MM.1S (cell line): ENCODE data around the gene DHRS12.

Source experiments
- DNase-seq: peaks from one replicate; pipeline ENCODE4 v3.0.0-alpha.2; 2015
- H2AFZ ChIP-seq: fragments of 300-600 bp; sonication (generic); 2 replicates; pipeline ENCODE4 v1.6.0; 2016; ENCODE audit warnings: antibody characterized with exemption, low read length
- H3F3A ChIP-seq: fragments of 300-600 bp; sonication (generic); 2 replicates; pipeline ENCODE4 v1.6.1; 2016; ENCODE audit warnings: mild to moderate bottlenecking, antibody characterized with exemption, low read length, moderate library complexity, mixed read lengths; ENCODE audit not compliant: insufficient read depth
- H3K27ac ChIP-seq: fragments of 300-600 bp; sonication (generic); 2 replicates; pipeline ENCODE4 v1.5.1; 2016; ENCODE audit warnings: mild to moderate bottlenecking, low read length
- H3K27me3 ChIP-seq: fragments of 300-600 bp; sonication (generic); replicated peaks from 2 replicates; pipeline ENCODE4 v1.6.0; 2016; ENCODE audit warnings: low read length; ENCODE audit not compliant: insufficient read depth
- H3K36me3 ChIP-seq: fragments of 300-600 bp; sonication (generic); replicated peaks from 2 replicates; pipeline ENCODE4 v1.6.1; 2016; ENCODE audit warnings: mild to moderate bottlenecking, low read length, mixed read lengths; ENCODE audit not compliant: insufficient read depth
- H3K4me1 ChIP-seq: fragments of 300-600 bp; sonication (generic); 2 replicates; pipeline ENCODE4 v1.6.1; 2016; ENCODE audit warnings: low read length, mixed read lengths
- H3K4me2 ChIP-seq: fragments of 300-600 bp; sonication (generic); 2 replicates; pipeline ENCODE4 v1.6.0; 2016; ENCODE audit warnings: low read depth, low read length
- H3K4me3 ChIP-seq: fragments of 300-600 bp; sonication (generic); 2 replicates; pipeline ENCODE4 v1.5.1; 2016; ENCODE audit warnings: low read length, mixed read lengths
- H3K79me2 ChIP-seq: fragments of 300-600 bp; sonication (generic); 2 replicates; pipeline ENCODE4 v1.6.1; 2016; ENCODE audit warnings: mixed run types, low read length, mixed read lengths
- H3K9ac ChIP-seq: fragments of 300-600 bp; sonication (generic); 2 replicates; pipeline ENCODE4 v1.6.1; 2016; ENCODE audit warnings: low read length, mixed read lengths
- H3K9me2 ChIP-seq: fragments of 300-600 bp; sonication (generic); replicated peaks from 2 replicates; pipeline ENCODE4 v1.6.1; 2016; ENCODE audit warnings: mild to moderate bottlenecking, low read length, mixed read lengths; ENCODE audit not compliant: insufficient read depth
- H3K9me3 ChIP-seq: fragments of 300-600 bp; sonication (generic); replicated peaks from 2 replicates; pipeline ENCODE4 v1.6.1; 2016; ENCODE audit warnings: mild to moderate bottlenecking, low read length, mixed read lengths; ENCODE audit not compliant: insufficient read depth
- H4K20me1 ChIP-seq: fragments of 300-600 bp; sonication (generic); 2 replicates; pipeline ENCODE4 v1.6.1; 2016; ENCODE audit warnings: mild to moderate bottlenecking, low read length, moderate library complexity, mixed read lengths; ENCODE audit not compliant: insufficient read depth
- CTCF ChIP-seq: fragments of 300-600 bp; sonication (generic); IDR thresholded peaks from 2 replicates; pipeline ENCODE4 v1.5.1; 2016; ENCODE audit warnings: antibody characterized with exemption, low read length, mixed read lengths
- EZH2 ChIP-seq: fragments of 300-600 bp; sonication (generic); optimal IDR thresholded peaks from 2 replicates; pipeline ENCODE3; 2017; ENCODE audit warnings: low read depth, mild to moderate bottlenecking, antibody characterized with exemption, low read length, mixed read lengths
- EZH2phosphoT487 ChIP-seq: fragments of 300-600 bp; sonication (generic); IDR thresholded peaks from 2 replicates; pipeline ENCODE4 v1.6.1; 2018; ENCODE audit warnings: antibody characterized with exemption, low read length

The DHRS12 gene

GRCh38 chr13:51759240-51759639 is 44.7 kb downstream of the DHRS12 start:
- DNase-seq, result no peak
- peaks cover 6% of the 10 kb centered on the region; the same call in 1 of the 2 replicates for H3K4me1 ChIP-seq
- H3F3A ChIP-seq, result no peaks in the 10 kb centered on the region; the same call in 1 of the 2 replicates
- no peaks in the 10 kb centered on the region for H3K9me3 ChIP-seq
- no peak overlapping the region for H3K27ac ChIP-seq
- H4K20me1 ChIP-seq, result no peaks in the 10 kb centered on the region
- H3K79me2 ChIP-seq, result no peaks in the 10 kb centered on the region
- no peaks in the 10 kb centered on the region for H3K27me3 ChIP-seq
- H3K4me2 ChIP-seq, result no peak overlapping the region
- H2AFZ ChIP-seq, result no peak overlapping the region
- no peak for TF ChIP-seq EZH2
- no peak for TF ChIP-seq CTCF
- TF ChIP-seq EZH2phosphoT487, result no peak
- H3K4me3 ChIP-seq, result no peak overlapping the region
- no peaks in the 10 kb centered on the region for H3K36me3 ChIP-seq
- H3K9me2 ChIP-seq, result no peaks in the 10 kb centered on the region
- H3K9ac ChIP-seq, result no peak overlapping the region

- H3K36me3 ChIP-seq, result no peaks in the 10 kb centered on the region
- H2AFZ ChIP-seq, result no peak overlapping the region
These were observed 45.3 kb downstream of the DHRS12 start for GRCh38 chr13:51758691-51759090.

GRCh38 chr13:51756651-51757050 is 47.3 kb downstream of the DHRS12 start:
- Histone ChIP-seq H3K4me2 (no peak overlapping the region), H3K79me2 (no peaks in the 10 kb centered on the region), H3K9me2 (no peaks in the 10 kb centered on the region), H3K36me3 (no peaks in the 10 kb centered on the region), H2AFZ (no peak overlapping the region), H3K9me3 (no peaks in the 10 kb centered on the region), H3K4me3 (no peak overlapping the region), H3K4me1 (no peaks in the 10 kb centered on the region), H3K9ac (no peak overlapping the region), H4K20me1 (no peaks in the 10 kb centered on the region), H3K27ac (no peak overlapping the region), H3K27me3 (no peaks in the 10 kb centered on the region), H3F3A (no peaks in the 10 kb centered on the region)
- no peak for TF ChIP-seq EZH2
- TF ChIP-seq CTCF, result no peak
- TF ChIP-seq EZH2phosphoT487, result no peak
- DNase-seq, result no peak

More at GRCh38 chr13:51758691-51759090, 45.3 kb downstream of the DHRS12 start:
- H3K27me3 ChIP-seq, result no peaks in the 10 kb centered on the region
- H3K4me3 ChIP-seq, result no peak overlapping the region
- H3K27ac ChIP-seq, result no peak overlapping the region
- H3K79me2 ChIP-seq, result no peaks in the 10 kb centered on the region
- H3F3A ChIP-seq, result no peaks in the 10 kb centered on the region
- peaks cover under 1% of the 10 kb centered on the region; the same call in 1 of the 2 replicates for H3K4me1 ChIP-seq
- H4K20me1 ChIP-seq, result no peaks in the 10 kb centered on the region
- H3K9me2 ChIP-seq, result no peaks in the 10 kb centered on the region
- no peaks in the 10 kb centered on the region for H3K9me3 ChIP-seq
- no peak overlapping the region for H3K4me2 ChIP-seq
- no peak for DNase-seq
- H3K9ac ChIP-seq, result no peak overlapping the region
- TF ChIP-seq CTCF (no peak), EZH2 (no peak), EZH2phosphoT487 (no peak)
